H1 (cell line): ENCODE measurements around the gene SLC38A10.

ENCODE experiments used
- ATF2 ChIP-seq: IDR thresholded peaks from 2 replicates; pipeline ENCODE4 v1.6.1; 2012; ENCODE audit warnings: low read length, inconsistent platforms
- CREB1 ChIP-seq: IDR thresholded peaks from 2 replicates; pipeline ENCODE4 v1.6.1; 2012; ENCODE audit warnings: inconsistent platforms
- POLR2A ChIP-seq, 2 experiments: IDR thresholded peaks; 1 replicate in 1 of 2; 2 replicates in 1 of 2; pipeline ENCODE4 v1.6.1; 2011; ENCODE audit warnings: low read depth in 2 of 2, low read length in 2 of 2, mild to moderate bottlenecking in 2 of 2; ENCODE audit errors: control extremely low read depth in 1 of 2

GRCh38 chr17:81236784-81237183 lies 58.3 kb downstream of the SLC38A10 start:
- TF ChIP-seq ATF2 (no peak), CREB1 (no peak), POLR2A (IDR thresholded peaks at IDR 0.05; ENCODE audit: control extremely low read depth in 1 of 2, low read depth in 2 of 2, low read length in 2 of 2) (no peak)
